H1 (cell line): ENCODE results near the gene ITSN1. TPM values are rescaled to one million over a fixed set of nuclear protein-coding genes. Genes with fewer than 3 reads are reported as not detected.

Experiments
- BRCA1 ChIP-seq: IDR thresholded peaks from 2 replicates; pipeline ENCODE4 v1.6.1; 2012; ENCODE audit warnings: low read depth, low read length, improper control_type of control experiment
- EGR1 ChIP-seq: IDR thresholded peaks from 2 replicates; pipeline ENCODE4 v1.6.1; 2011; ENCODE audit warnings: low read depth, low read length, borderline replicate concordance
- EP300 ChIP-seq, 2 experiments: IDR thresholded peaks; 1 replicate in 1 of 2; 2 replicates in 1 of 2; pipeline ENCODE4 v1.6.1; 2011 to 2012; ENCODE audit warnings: low read depth in 2 of 2, low read length in 2 of 2, mild to moderate bottlenecking in 2 of 2, borderline replicate concordance in 1 of 2, inconsistent platforms in 1 of 2, moderate library complexity in 1 of 2
- EZH2 ChIP-seq: fragments of 200-600 bp; sonication (generic); IDR thresholded peaks from 2 replicates; pipeline ENCODE4 v1.7.1; 2012; ENCODE audit warnings: low read depth, mild to moderate bottlenecking, moderate library complexity, low read length, inconsistent platforms; ENCODE audit not compliant: severe bottlenecking
- KDM5A ChIP-seq: fragments of 200-600 bp; IDR thresholded peaks from 2 replicates; pipeline ENCODE4 v1.7.1; 2012; ENCODE audit warnings: mild to moderate bottlenecking, low read length, inconsistent platforms, mixed read lengths
- RNF2 ChIP-seq: fragments of 200-900, 300-1000 bp; sonication (generic); IDR thresholded peaks from 2 replicates; pipeline ENCODE4 v1.7.1; 2016; ENCODE audit warnings: borderline replicate concordance, low read depth, mild to moderate bottlenecking, antibody characterized with exemption, low read length; ENCODE audit not compliant: poor library complexity, severe bottlenecking; ENCODE audit errors: missing control alignments
- SUZ12 ChIP-seq: fragments of 200-600 bp; sonication (generic); IDR thresholded peaks from 2 replicates; pipeline ENCODE4 v1.6.1; 2012; ENCODE audit warnings: mild to moderate bottlenecking, inconsistent platforms, low read length, moderate library complexity, mixed read lengths
- polyA plus RNA-seq, 7 experiments: library from polyadenylated mRNA; depleted of rRNA in 3 of 7; stranded (reverse) in 5 of 7; unstranded in 2 of 7; fragments of >200 nt in 5 of 7; fragments of 200-250 nt in 2 of 7; gene quantifications; 1 replicate in 5 of 7; 2 replicates in 1 of 7; 4 replicates in 1 of 7; pipeline versions ENCODE4 v1.2.1 to v1.2.3, GENCODE V29; 2011 to 2013; ENCODE audit warnings: missing spikeins in 2 of 7, mixed read lengths in 2 of 7
- total RNA-seq: library from RNA; stranded (reverse); fragmentation: NEBNext Ultra II Directional; extraction: Animal tissue kit (Norgen Biotek cat#: 25700); gene quantifications from 2 replicates; pipeline ENCODE4 v1.2.1, GENCODE V29; 2021
- TF ChIP-seq, protein P1 (sequence below): fragments of 300-600 bp; sonication (generic); IDR thresholded peaks from 2 replicates; pipeline ENCODE4 v1.7.1; 2012; ENCODE audit warnings: low read length, moderate library complexity, mild to moderate bottlenecking, inconsistent platforms; ENCODE audit not compliant: insufficient replicate concordance
- TF ChIP-seq, protein P2 (sequence below): IDR thresholded peaks from 2 replicates; pipeline ENCODE4 v1.6.1; 2012; ENCODE audit warnings: inconsistent platforms

Gene ITSN1
- total and polyA plus RNA-seq, 2 of the 8 experiments (the other 6 are each of a cell fraction or from before 2014, with no cell fraction given) = 60.8 to 78.1 TPM

GRCh38 chr21:33895356-33895755 lies 253.1 kb downstream of the ITSN1 start (continued):
- TF ChIP-seq, protein P1, sequence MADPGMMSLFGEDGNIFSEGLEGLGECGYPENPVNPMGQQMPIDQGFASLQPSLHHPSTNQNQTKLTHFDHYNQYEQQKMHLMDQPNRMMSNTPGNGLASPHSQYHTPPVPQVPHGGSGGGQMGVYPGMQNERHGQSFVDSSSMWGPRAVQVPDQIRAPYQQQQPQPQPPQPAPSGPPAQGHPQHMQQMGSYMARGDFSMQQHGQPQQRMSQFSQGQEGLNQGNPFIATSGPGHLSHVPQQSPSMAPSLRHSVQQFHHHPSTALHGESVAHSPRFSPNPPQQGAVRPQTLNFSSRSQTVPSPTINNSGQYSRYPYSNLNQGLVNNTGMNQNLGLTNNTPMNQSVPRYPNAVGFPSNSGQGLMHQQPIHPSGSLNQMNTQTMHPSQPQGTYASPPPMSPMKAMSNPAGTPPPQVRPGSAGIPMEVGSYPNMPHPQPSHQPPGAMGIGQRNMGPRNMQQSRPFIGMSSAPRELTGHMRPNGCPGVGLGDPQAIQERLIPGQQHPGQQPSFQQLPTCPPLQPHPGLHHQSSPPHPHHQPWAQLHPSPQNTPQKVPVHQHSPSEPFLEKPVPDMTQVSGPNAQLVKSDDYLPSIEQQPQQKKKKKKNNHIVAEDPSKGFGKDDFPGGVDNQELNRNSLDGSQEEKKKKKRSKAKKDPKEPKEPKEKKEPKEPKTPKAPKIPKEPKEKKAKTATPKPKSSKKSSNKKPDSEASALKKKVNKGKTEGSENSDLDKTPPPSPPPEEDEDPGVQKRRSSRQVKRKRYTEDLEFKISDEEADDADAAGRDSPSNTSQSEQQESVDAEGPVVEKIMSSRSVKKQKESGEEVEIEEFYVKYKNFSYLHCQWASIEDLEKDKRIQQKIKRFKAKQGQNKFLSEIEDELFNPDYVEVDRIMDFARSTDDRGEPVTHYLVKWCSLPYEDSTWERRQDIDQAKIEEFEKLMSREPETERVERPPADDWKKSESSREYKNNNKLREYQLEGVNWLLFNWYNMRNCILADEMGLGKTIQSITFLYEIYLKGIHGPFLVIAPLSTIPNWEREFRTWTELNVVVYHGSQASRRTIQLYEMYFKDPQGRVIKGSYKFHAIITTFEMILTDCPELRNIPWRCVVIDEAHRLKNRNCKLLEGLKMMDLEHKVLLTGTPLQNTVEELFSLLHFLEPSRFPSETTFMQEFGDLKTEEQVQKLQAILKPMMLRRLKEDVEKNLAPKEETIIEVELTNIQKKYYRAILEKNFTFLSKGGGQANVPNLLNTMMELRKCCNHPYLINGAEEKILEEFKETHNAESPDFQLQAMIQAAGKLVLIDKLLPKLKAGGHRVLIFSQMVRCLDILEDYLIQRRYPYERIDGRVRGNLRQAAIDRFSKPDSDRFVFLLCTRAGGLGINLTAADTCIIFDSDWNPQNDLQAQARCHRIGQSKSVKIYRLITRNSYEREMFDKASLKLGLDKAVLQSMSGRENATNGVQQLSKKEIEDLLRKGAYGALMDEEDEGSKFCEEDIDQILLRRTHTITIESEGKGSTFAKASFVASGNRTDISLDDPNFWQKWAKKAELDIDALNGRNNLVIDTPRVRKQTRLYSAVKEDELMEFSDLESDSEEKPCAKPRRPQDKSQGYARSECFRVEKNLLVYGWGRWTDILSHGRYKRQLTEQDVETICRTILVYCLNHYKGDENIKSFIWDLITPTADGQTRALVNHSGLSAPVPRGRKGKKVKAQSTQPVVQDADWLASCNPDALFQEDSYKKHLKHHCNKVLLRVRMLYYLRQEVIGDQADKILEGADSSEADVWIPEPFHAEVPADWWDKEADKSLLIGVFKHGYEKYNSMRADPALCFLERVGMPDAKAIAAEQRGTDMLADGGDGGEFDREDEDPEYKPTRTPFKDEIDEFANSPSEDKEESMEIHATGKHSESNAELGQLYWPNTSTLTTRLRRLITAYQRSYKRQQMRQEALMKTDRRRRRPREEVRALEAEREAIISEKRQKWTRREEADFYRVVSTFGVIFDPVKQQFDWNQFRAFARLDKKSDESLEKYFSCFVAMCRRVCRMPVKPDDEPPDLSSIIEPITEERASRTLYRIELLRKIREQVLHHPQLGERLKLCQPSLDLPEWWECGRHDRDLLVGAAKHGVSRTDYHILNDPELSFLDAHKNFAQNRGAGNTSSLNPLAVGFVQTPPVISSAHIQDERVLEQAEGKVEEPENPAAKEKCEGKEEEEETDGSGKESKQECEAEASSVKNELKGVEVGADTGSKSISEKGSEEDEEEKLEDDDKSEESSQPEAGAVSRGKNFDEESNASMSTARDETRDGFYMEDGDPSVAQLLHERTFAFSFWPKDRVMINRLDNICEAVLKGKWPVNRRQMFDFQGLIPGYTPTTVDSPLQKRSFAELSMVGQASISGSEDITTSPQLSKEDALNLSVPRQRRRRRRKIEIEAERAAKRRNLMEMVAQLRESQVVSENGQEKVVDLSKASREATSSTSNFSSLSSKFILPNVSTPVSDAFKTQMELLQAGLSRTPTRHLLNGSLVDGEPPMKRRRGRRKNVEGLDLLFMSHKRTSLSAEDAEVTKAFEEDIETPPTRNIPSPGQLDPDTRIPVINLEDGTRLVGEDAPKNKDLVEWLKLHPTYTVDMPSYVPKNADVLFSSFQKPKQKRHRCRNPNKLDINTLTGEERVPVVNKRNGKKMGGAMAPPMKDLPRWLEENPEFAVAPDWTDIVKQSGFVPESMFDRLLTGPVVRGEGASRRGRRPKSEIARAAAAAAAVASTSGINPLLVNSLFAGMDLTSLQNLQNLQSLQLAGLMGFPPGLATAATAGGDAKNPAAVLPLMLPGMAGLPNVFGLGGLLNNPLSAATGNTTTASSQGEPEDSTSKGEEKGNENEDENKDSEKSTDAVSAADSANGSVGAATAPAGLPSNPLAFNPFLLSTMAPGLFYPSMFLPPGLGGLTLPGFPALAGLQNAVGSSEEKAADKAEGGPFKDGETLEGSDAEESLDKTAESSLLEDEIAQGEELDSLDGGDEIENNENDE = no peak
- TF ChIP-seq SUZ12 (no peak), KDM5A (no peak), EZH2 (no peak), BRCA1 (no peak), EP300 (IDR thresholded peaks at IDR 0.05; ENCODE audit: borderline replicate concordance in 1 of 2, low read depth in 2 of 2, low read length in 2 of 2) (no peak), EGR1 (no peak), RNF2 (no peak)
- TF ChIP-seq, protein P2, sequence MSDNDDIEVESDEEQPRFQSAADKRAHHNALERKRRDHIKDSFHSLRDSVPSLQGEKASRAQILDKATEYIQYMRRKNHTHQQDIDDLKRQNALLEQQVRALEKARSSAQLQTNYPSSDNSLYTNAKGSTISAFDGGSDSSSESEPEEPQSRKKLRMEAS = no peak
